HepG2 (cell line): ENCODE data around the gene URGCP. TPM values are rescaled to one million over a fixed set of nuclear protein-coding genes. Genes with fewer than 3 reads are reported as not detected.

Source experiments
- ARID2 ChIP-seq: sonication (generic); formaldehyde crosslinking; IDR thresholded peaks from 2 replicates; pipeline ENCODE4 v1.8.1; 2022; ENCODE audit warnings: mild to moderate bottlenecking, missing genetic modification reagents, borderline replicate concordance
- ATM ChIP-seq: fragments of 450-650 bp; IDR thresholded peaks from 2 replicates; pipeline ENCODE4 v1.7.1; 2017; ENCODE audit warnings: mild to moderate bottlenecking, borderline replicate concordance
- CBX5 ChIP-seq: sonication (generic); formaldehyde crosslinking; IDR thresholded peaks from 2 replicates; pipeline ENCODE4 v1.4.0; 2020; ENCODE audit warnings: missing genetic modification reagents, borderline replicate concordance
- E2F1 ChIP-seq: sonication (generic); formaldehyde crosslinking; IDR thresholded peaks from 2 replicates; pipeline ENCODE4 v1.5.0; 2020; ENCODE audit warnings: missing genetic modification reagents
- FOXA1 ChIP-seq, 2 experiments: fragments of 450-650 bp in 1 of 2; sonication (generic) in 1 of 2; formaldehyde crosslinking in 1 of 2; IDR thresholded peaks; 2 replicates each; pipeline versions ENCODE4 v1.4.0 to v1.6.1; 2016 to 2020; ENCODE audit warnings: missing genetic modification reagents in 1 of 2
- GABPB1 ChIP-seq: IDR thresholded peaks from 2 replicates; pipeline ENCODE4 v1.6.1; 2016; ENCODE audit warnings: mild to moderate bottlenecking, missing genetic modification reagents, moderate library complexity, missing compliant biosample characterization
- IKZF4 ChIP-seq: sonication (generic); formaldehyde crosslinking; IDR thresholded peaks from 2 replicates; pipeline ENCODE4 v1.5.1; 2020; ENCODE audit warnings: borderline replicate concordance, mild to moderate bottlenecking, low read depth, missing genetic modification reagents; ENCODE audit errors: not compliant biosample characterization
- KLF16 ChIP-seq, 2 experiments: sonication (generic) in 1 of 2; formaldehyde crosslinking in 1 of 2; IDR thresholded peaks; 2 replicates each; pipeline versions ENCODE4 v1.6.1 to v1.8.0; 2016 to 2023; ENCODE audit warnings: missing genetic modification reagents in 2 of 2, missing compliant biosample characterization in 1 of 2
- MEF2D ChIP-seq: sonication (generic); formaldehyde crosslinking; IDR thresholded peaks from 2 replicates; pipeline ENCODE4 v1.5.1; 2020; ENCODE audit warnings: mild to moderate bottlenecking, missing genetic modification reagents
- MZF1 ChIP-seq: sonication (generic); formaldehyde crosslinking; IDR thresholded peaks from 2 replicates; pipeline ENCODE4 v1.8.1; 2023; ENCODE audit warnings: mild to moderate bottlenecking, missing genetic modification reagents, borderline replicate concordance
- PITX1 ChIP-seq: sonication (generic); formaldehyde crosslinking; IDR thresholded peaks from 2 replicates; pipeline ENCODE4 v1.5.1; 2020; ENCODE audit warnings: mild to moderate bottlenecking, missing genetic modification reagents
- SIX4 ChIP-seq: sonication (generic); formaldehyde crosslinking; IDR thresholded peaks from 2 replicates; pipeline ENCODE4 v1.4.0; 2020; ENCODE audit warnings: missing genetic modification reagents
- SMC3 ChIP-seq: IDR thresholded peaks from 2 replicates; pipeline ENCODE4 v1.6.1; 2011; ENCODE audit warnings: low read length, improper control_type of control experiment
- SP1 ChIP-seq, 2 experiments: fragments of 450-650 bp in 1 of 2; sonication (generic) in 1 of 2; formaldehyde crosslinking in 1 of 2; IDR thresholded peaks; 2 replicates each; pipeline versions ENCODE4 v1.4.0 to v1.6.1; 2016 to 2020; ENCODE audit warnings: missing genetic modification reagents in 1 of 2
- ZFP91 ChIP-seq: sonication (generic); formaldehyde crosslinking; IDR thresholded peaks from 2 replicates; pipeline ENCODE4 v1.9.0; 2022; ENCODE audit warnings: missing genetic modification reagents, mild to moderate bottlenecking, borderline replicate concordance
- ZNF713 ChIP-seq: sonication (generic); formaldehyde crosslinking; IDR thresholded peaks from 2 replicates; pipeline ENCODE4 v1.4.0; 2020; ENCODE audit warnings: mild to moderate bottlenecking, missing genetic modification reagents
- ZNF784 ChIP-seq: sonication (generic); formaldehyde crosslinking; IDR thresholded peaks from 2 replicates; pipeline ENCODE4 v1.5.1; 2020; ENCODE audit warnings: missing genetic modification reagents, mild to moderate bottlenecking, borderline replicate concordance
- ZNF788 ChIP-seq: sonication (generic); formaldehyde crosslinking; IDR thresholded peaks from 2 replicates; pipeline ENCODE4 v1.5.0; 2020; ENCODE audit warnings: mild to moderate bottlenecking, missing genetic modification reagents, borderline replicate concordance
- polyA plus RNA-seq, 8 experiments: library from polyadenylated mRNA; depleted of rRNA in 3 of 8; stranded (reverse) in 7 of 8; unstranded in 1 of 8; fragments of >200 nt; fragmentation: Illumina TruSeq in 4 of 8; extraction: Trizol in 4 of 8; gene quantifications; 2 replicates each; pipeline versions ENCODE4 v1.2.1 to v1.2.3, GENCODE V29; 2011 to 2016; ENCODE audit warnings: low read depth in 4 of 8, missing spikeins in 1 of 8, mixed read lengths in 1 of 8; ENCODE audit not compliant: insufficient read depth in 1 of 8
- total RNA-seq, 5 experiments: library from RNA; depleted of rRNA; stranded (reverse); fragments of >200 nt; fragmentation: Illumina TruSeq; extraction: Trizol; gene quantifications; 2 replicates each; pipeline ENCODE4 v1.2.3, GENCODE V29; 2016; ENCODE audit warnings: low read depth in 1 of 5
- TF ChIP-seq, protein P1 (sequence below): sonication (generic); formaldehyde crosslinking; IDR thresholded peaks from 2 replicates; pipeline ENCODE4 v1.5.0; 2020; ENCODE audit warnings: missing genetic modification reagents
- TF ChIP-seq, protein P2 (sequence below): sonication (generic); formaldehyde crosslinking; IDR thresholded peaks from 2 replicates; pipeline ENCODE4 v1.5.1; 2020; ENCODE audit warnings: missing genetic modification reagents, mild to moderate bottlenecking, borderline replicate concordance

The URGCP gene
- total and polyA plus RNA-seq, 2 of the 13 experiments (the other 11 are each of a cell fraction or from before 2014, with no cell fraction given), result 22.3 to 25.8 TPM

DNA sequence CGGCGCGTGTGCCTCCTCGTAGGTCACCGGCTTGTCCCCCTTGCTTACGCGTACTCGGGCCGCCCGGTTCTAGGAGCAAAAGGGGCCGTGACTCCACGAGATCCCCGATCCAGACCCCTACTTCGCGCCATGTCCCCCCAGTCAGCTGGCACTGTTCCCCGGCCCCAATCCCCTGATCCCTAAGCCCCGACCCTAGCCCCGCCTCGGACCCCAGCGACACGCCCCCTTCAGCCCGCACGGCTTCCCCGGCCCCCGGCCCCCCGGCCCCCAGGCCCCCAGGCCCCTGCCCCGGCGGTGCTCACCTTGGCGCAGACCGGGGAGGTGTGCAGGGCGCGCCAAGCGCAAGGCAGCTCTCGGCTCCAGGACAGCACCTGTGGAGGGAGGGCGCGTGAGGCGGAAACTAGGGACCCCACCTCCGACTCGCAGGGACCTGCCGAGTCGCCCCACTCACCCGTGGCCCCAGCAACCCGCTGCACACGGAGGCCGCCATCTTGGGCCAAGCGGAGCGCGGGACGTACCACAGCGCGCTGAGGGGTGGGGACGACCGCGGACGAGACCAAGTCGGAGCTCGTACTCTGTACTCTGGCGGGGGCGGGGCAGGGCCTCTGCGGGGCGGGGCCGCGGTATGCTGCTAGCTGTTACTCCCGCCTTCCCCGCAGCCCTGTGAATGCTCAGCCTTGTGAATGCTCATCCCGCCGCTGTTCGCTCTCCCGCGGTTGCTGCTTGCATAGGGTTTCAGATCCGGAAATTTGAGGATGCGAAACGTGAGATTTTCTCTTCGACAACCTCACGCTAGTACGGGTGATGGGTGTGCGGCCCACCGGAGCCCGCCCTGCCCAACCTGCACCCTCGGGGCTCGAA is 37.2 kb downstream of the URGCP start, which contains the start of gene MRPS24 (continued):
- TF ChIP-seq GABPB1 (CRISPR knock-in tag) (peak; percentile 74), ZFP91 (CRISPR knock-in tag) (peak; percentile 60; the same call in 1 of the 2 replicates), SP1 (IDR thresholded peaks at IDR 0.05) (no peak), SP1 (CRISPR knock-in tag; IDR thresholded peaks at IDR 0.05) (peak; percentile 80), SMC3 (no peak), SIX4 (peak; percentile 23; the same call in 1 of the 2 replicates), FOXA1 (IDR thresholded peaks at IDR 0.05) (no peak), FOXA1 (CRISPR knock-in tag; IDR thresholded peaks at IDR 0.05) (peak; percentile 18; the same call in 1 of the 2 replicates), IKZF4 (CRISPR knock-in tag) (peak; percentile 66), MZF1 (CRISPR knock-in tag) (no peak), PITX1 (0 out of 2 replicates have a peak, but pooled peaks have one; percentile 30), ZNF784 (0 out of 2 replicates have a peak, but pooled peaks have one; percentile 27), ZNF788 (peak; percentile 85; the same call in 1 of the 2 replicates), ZNF713 (CRISPR knock-in tag) (no peak), ATM (no peak), CBX5 (peak; percentile 68; the same call in 1 of the 2 replicates), MEF2D (no peak), ARID2 (CRISPR knock-in tag) (0 out of 2 replicates have a peak, but pooled peaks have one; percentile 34), KLF16 (CRISPR knock-in tag; IDR thresholded peaks at IDR 0.05) (peak in 1 of 2 experiments; percentile 76; a peak in 1 of 4 replicates), E2F1 (no peak)
- TF ChIP-seq, protein P1, sequence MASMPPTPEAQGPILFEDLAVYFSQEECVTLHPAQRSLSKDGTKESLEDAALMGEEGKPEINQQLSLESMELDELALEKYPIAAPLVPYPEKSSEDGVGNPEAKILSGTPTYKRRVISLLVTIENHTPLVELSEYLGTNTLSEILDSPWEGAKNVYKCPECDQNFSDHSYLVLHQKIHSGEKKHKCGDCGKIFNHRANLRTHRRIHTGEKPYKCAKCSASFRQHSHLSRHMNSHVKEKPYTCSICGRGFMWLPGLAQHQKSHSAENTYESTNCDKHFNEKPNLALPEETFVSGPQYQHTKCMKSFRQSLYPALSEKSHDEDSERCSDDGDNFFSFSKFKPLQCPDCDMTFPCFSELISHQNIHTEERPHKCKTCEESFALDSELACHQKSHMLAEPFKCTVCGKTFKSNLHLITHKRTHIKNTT (CRISPR knock-in tag), result 0 out of 2 replicates have a peak, but pooled peaks have one; percentile 44
- TF ChIP-seq, protein P2, sequence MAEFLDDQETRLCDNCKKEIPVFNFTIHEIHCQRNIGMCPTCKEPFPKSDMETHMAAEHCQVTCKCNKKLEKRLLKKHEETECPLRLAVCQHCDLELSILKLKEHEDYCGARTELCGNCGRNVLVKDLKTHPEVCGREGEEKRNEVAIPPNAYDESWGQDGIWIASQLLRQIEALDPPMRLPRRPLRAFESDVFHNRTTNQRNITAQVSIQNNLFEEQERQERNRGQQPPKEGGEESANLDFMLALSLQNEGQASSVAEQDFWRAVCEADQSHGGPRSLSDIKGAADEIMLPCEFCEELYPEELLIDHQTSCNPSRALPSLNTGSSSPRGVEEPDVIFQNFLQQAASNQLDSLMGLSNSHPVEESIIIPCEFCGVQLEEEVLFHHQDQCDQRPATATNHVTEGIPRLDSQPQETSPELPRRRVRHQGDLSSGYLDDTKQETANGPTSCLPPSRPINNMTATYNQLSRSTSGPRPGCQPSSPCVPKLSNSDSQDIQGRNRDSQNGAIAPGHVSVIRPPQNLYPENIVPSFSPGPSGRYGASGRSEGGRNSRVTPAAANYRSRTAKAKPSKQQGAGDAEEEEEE, result no peak
